SHP77 treated with DMSO at 0.1 percent for 48 hours (cell line): ENCODE data around the gene IGHMBP2.

Source experiments
- DNase-seq: peaks from one replicate; lab custom pipeline; 2025; lab: John Stamatoyannopoulos, UW

The IGHMBP2 gene

DNA sequence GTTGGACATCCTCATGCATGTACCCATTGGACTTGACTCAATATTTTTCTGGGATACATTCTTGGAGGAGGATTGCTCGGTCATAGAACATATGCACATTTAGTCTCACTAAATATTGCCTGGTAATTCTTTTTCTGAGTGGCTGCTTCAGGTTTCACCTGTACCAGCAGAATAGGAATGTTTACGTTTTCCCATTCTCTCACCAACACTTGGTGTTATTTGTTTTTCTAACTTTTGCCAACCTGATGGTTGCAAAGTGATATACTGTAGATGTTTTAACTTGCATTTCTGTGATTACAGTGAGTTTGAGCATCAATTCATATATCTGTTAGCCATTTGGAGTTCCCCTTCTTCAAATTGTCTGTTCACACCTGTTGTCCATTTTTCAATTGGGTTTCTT is 78.4 kb downstream of the IGHMBP2 start:
- no peak for DNase-seq

DNA sequence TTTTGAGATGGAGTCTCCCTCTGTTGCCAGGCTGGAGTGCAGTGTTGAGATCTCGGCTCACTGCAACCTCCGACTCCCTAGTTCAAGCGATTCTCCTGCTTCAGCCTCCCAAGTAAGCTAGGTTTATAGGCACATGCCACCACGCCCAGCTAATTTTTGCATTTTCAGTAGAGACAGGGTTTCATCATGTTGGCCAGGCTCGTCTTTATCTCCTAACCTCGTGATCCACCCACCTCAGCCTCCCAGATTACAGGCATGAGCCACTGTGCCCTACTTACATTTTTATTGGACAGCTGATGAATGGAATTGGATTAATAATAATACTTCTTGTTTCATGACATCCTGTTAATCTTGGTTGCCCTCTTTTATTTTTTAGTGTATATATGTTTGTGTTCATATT is 80.1 kb downstream of the IGHMBP2 start:
- no peak for DNase-seq

DNA sequence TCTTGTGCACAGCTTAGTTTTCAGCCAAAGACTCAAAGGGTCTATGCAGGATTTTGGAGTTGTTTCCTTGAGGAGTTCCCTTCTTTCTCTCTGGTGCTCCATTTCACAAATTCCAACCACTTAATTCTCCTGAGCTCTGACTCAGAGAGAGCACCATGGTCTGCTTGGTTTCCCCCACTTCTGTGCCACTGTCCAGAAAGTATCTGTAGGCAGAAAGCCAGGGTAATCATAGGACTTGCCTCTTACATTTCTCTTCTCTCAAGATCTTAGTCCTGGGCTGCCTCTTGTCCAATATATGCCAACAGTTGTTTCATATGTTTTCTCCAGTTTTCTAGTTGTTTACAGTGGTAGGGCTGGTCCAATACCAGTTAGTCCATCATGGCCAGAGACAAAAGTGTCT is 83.5 kb downstream of the IGHMBP2 start:
- no peak for DNase-seq

DNA sequence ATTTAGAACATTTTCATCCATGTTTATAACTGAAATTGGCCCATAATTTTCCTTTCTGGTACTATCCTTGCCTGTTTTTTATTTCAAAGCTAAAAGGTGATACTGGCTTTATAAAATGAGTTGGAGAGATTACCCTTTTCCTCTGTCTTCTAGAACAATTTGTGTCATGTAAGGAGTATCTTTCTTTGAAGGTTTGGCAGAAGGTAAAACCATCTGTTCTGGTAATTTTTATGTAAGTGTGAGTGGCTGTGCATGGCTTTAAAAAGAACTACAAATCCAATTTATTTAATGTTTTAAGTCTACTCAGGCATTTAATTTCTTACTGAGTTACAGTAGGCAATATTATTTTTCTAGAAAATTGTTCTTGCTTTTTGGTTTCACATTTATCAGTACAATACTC is 84.8 kb downstream of the IGHMBP2 start:
- no peak for DNase-seq
